H1 (cell line): ENCODE data around the gene MEGF11. TPM values are rescaled to one million over a fixed set of nuclear protein-coding genes. Genes with fewer than 3 reads are reported as not detected.

Experiments used
- CTCF ChIA-PET: fragments of 300-600 bp; sonication (Branson Sonifier 250); formaldehyde crosslinking; loops from one replicate; lab custom pipeline; 2021; ENCODE audit not compliant: partially characterized antibody; lab: Charles Lee
- POLR2A ChIA-PET: fragments of 300-600 bp; sonication (Branson Sonifier 250); formaldehyde crosslinking; loops from one replicate; lab custom pipeline; 2021; ENCODE audit warnings: inconsistent platforms; ENCODE audit not compliant: partially characterized antibody; lab: Charles Lee
- DNase-seq, 2 experiments: peaks; one replicate each; pipeline versions ENCODE4 v3.0.0 to v3.0.0-alpha.2; 2010 to 2022; ENCODE audit warnings: low spot score in 2 of 2, low read depth in 1 of 2, mixed read lengths in 1 of 2
- FAIRE-seq: peaks from 2 replicates; lab custom pipeline; 2011; peaks lifted over from hg19 to GRCh38; lab: Jason Lieb, UNC
- H2AFZ ChIP-seq: 2 replicates; pipeline ENCODE4 v1.8.1; 2012; ENCODE audit warnings: low read length, inconsistent platforms
- H2AK5ac ChIP-seq: 2 replicates; pipeline ENCODE4 v1.6.1; 2013; ENCODE audit warnings: low read depth, low read length
- H2BK120ac ChIP-seq: replicated peaks from 2 replicates; pipeline ENCODE3; 2013; ENCODE audit warnings: low read depth, low read length, inconsistent platforms
- H2BK12ac ChIP-seq: 2 replicates; pipeline ENCODE4 v1.6.1; 2013; ENCODE audit warnings: low read depth, low read length
- H2BK15ac ChIP-seq: 2 replicates; pipeline ENCODE4 v1.6.1; 2013; ENCODE audit warnings: low read length
- H2BK20ac ChIP-seq: 2 replicates; pipeline ENCODE4 v1.6.1; 2013; ENCODE audit warnings: low read length
- H2BK5ac ChIP-seq: 2 replicates; pipeline ENCODE4 v1.6.1; 2013; ENCODE audit warnings: low read depth, low read length
- H3K14ac ChIP-seq: 2 replicates; pipeline ENCODE4 v1.6.1; 2013; ENCODE audit warnings: inconsistent platforms; ENCODE audit not compliant: insufficient read length
- H3K18ac ChIP-seq: 2 replicates; pipeline ENCODE4 v1.6.1; 2013; ENCODE audit warnings: low read length; ENCODE audit errors: extremely low read depth
- H3K23ac ChIP-seq: 2 replicates; pipeline ENCODE4 v1.6.1; 2013; ENCODE audit warnings: inconsistent platforms; ENCODE audit not compliant: insufficient read length
- H3K23me2 ChIP-seq: 2 replicates; pipeline ENCODE4 v1.6.1; 2013; ENCODE audit warnings: low read depth, low read length
- H3K27ac ChIP-seq: 2 replicates; pipeline ENCODE4 v1.6.1; 2011; ENCODE audit warnings: low read depth, low read length, inconsistent platforms
- H3K27me3 ChIP-seq, 4 experiments: replicated peaks in 1 of 4; 1 replicate in 1 of 4; 2 replicates in 3 of 4; pipeline versions ENCODE4 v1.6.1 to v1.8.1; 2011 to 2013; ENCODE audit warnings: low read length in 3 of 4, mild to moderate bottlenecking in 3 of 4, inconsistent platforms in 2 of 4, mixed read lengths in 2 of 4, moderate library complexity in 1 of 4; ENCODE audit not compliant: control insufficient read depth in 3 of 4, insufficient read depth in 3 of 4; ENCODE audit errors: extremely low read depth in 1 of 4
- H3K36me3 ChIP-seq, 4 experiments: 2 replicates each; pipeline versions ENCODE4 v1.6.1 to v1.8.1; 2011 to 2013; ENCODE audit warnings: mild to moderate bottlenecking in 4 of 4, low read length in 3 of 4, moderate library complexity in 2 of 4, control low read depth in 1 of 4, inconsistent platforms in 1 of 4; ENCODE audit not compliant: insufficient read depth in 4 of 4, control insufficient read depth in 2 of 4
- H3K4ac ChIP-seq: replicated peaks from 2 replicates; pipeline ENCODE3; 2013; ENCODE audit warnings: low read length, low read depth, mixed read lengths, inconsistent platforms; ENCODE audit not compliant: insufficient read length
- H3K4me1 ChIP-seq, 4 experiments: replicated peaks in 1 of 4; 1 replicate in 1 of 4; 2 replicates in 3 of 4; pipeline versions ENCODE4 v1.6.1 to v1.8.1; 2011 to 2013; ENCODE audit warnings: low read length in 3 of 4, inconsistent platforms in 2 of 4, mixed read lengths in 1 of 4; ENCODE audit not compliant: insufficient read depth in 4 of 4, control insufficient read depth in 3 of 4
- H3K4me2 ChIP-seq, 2 experiments: 2 replicates each; pipeline versions ENCODE4 v1.6.1 to v1.8.1; 2011 to 2013; ENCODE audit warnings: low read depth in 2 of 2, low read length in 2 of 2, control low read depth in 1 of 2, inconsistent platforms in 1 of 2, mild to moderate bottlenecking in 1 of 2; ENCODE audit not compliant: insufficient read depth in 1 of 2
- H3K4me3 ChIP-seq, 4 experiments: fragments of 200-600, 300-600 bp in 1 of 4; sonication (generic), shearing (Covaris generic), sonication (Bioruptor Twin) in 1 of 4; 2 replicates each; pipeline versions ENCODE4 v1.5.1 to v1.8.1; 2011 to 2016; ENCODE audit warnings: low read length in 4 of 4, low read depth in 3 of 4, control low read depth in 2 of 4, inconsistent platforms in 2 of 4, mild to moderate bottlenecking in 2 of 4, mixed read lengths in 1 of 4, moderate library complexity in 1 of 4; ENCODE audit not compliant: insufficient read depth in 2 of 4; ENCODE audit errors: extremely low read depth in 1 of 4
- H3K56ac ChIP-seq: replicated peaks from 2 replicates; pipeline ENCODE3; 2013; ENCODE audit warnings: low read depth, mild to moderate bottlenecking, mixed read lengths, low read length, inconsistent platforms; ENCODE audit not compliant: insufficient read length
- H3K79me1 ChIP-seq: 2 replicates; pipeline ENCODE4 v1.6.1; 2013; ENCODE audit warnings: low read depth, low read length, control low read depth
- H3K79me2 ChIP-seq, 2 experiments: 2 replicates each; pipeline versions ENCODE4 v1.6.1 to v1.8.1; 2012 to 2013; ENCODE audit warnings: low read length in 2 of 2, mild to moderate bottlenecking in 2 of 2, inconsistent platforms in 1 of 2; ENCODE audit not compliant: insufficient read depth in 2 of 2, control insufficient read depth in 1 of 2
- H3K9ac ChIP-seq, 4 experiments: replicated peaks in 1 of 4; 1 replicate in 1 of 4; 2 replicates in 3 of 4; pipeline versions ENCODE4 v1.6.1 to v1.8.1; 2011 to 2013; ENCODE audit warnings: low read depth in 3 of 4, low read length in 3 of 4, control low read depth in 2 of 4, mild to moderate bottlenecking in 2 of 4, moderate library complexity in 2 of 4, inconsistent platforms in 1 of 4; ENCODE audit errors: extremely low read depth in 1 of 4
- H3K9me3 ChIP-seq, 2 experiments: 2 replicates each; pipeline versions ENCODE4 v1.6.1 to v1.8.1; 2012 to 2013; ENCODE audit warnings: mild to moderate bottlenecking in 2 of 2, moderate library complexity in 2 of 2, control low read depth in 1 of 2, inconsistent platforms in 1 of 2, low read depth in 1 of 2, low read length in 1 of 2, mixed read lengths in 1 of 2; ENCODE audit not compliant: insufficient read depth in 2 of 2
- H4K20me1 ChIP-seq, 2 experiments: replicated peaks in 1 of 2; 2 replicates each; pipeline versions ENCODE3 to v1.8.1; 2011 to 2013; ENCODE audit warnings: inconsistent platforms in 2 of 2, low read length in 2 of 2, mild to moderate bottlenecking in 1 of 2; ENCODE audit not compliant: insufficient read depth in 2 of 2, control insufficient read depth in 1 of 2
- H4K5ac ChIP-seq: 2 replicates; pipeline ENCODE4 v1.6.1; 2013; ENCODE audit warnings: low read length, low read depth, mixed read lengths, inconsistent platforms; ENCODE audit not compliant: insufficient read length
- H4K8ac ChIP-seq: 2 replicates; pipeline ENCODE4 v1.8.0; 2013; ENCODE audit warnings: mild to moderate bottlenecking, moderate library complexity, low read length, inconsistent platforms; ENCODE audit not compliant: insufficient read depth; ENCODE audit errors: extremely low read depth
- H4K91ac ChIP-seq: replicated peaks from 2 replicates; pipeline ENCODE3; 2013; ENCODE audit warnings: low read length, mixed read lengths, inconsistent platforms; ENCODE audit not compliant: insufficient read length
- CBX8 ChIP-seq: fragments of 300-800, 300-1000 bp; sonication (generic); IDR thresholded peaks from 2 replicates; pipeline ENCODE4 v1.7.1; 2016; ENCODE audit warnings: low read depth, low read length, borderline replicate concordance
- CREB1 ChIP-seq: IDR thresholded peaks from 2 replicates; pipeline ENCODE4 v1.6.1; 2012; ENCODE audit warnings: inconsistent platforms
- HDAC2 ChIP-seq, 2 experiments: fragments of 300-600 bp in 1 of 2; sonication (generic) in 1 of 2; IDR thresholded peaks; 2 replicates each; pipeline ENCODE4 v1.6.1; 2011 to 2012; ENCODE audit warnings: low read depth in 2 of 2, low read length in 2 of 2, mild to moderate bottlenecking in 2 of 2, moderate library complexity in 2 of 2, borderline replicate concordance in 1 of 2, inconsistent platforms in 1 of 2
- KDM4A ChIP-seq: IDR thresholded peaks from one replicate; pipeline ENCODE4 v1.7.1; 2012; ENCODE audit warnings: low read depth, mild to moderate bottlenecking, moderate library complexity, low read length, inconsistent platforms; ENCODE audit not compliant: severe bottlenecking
- POLR2A ChIP-seq, 2 experiments: IDR thresholded peaks; 1 replicate in 1 of 2; 2 replicates in 1 of 2; pipeline ENCODE4 v1.6.1; 2011; ENCODE audit warnings: low read depth in 2 of 2, low read length in 2 of 2, mild to moderate bottlenecking in 2 of 2; ENCODE audit errors: control extremely low read depth in 1 of 2
- RBBP5 ChIP-seq: IDR thresholded peaks from 2 replicates; pipeline ENCODE4 v1.7.1; 2012; ENCODE audit warnings: low read depth, mild to moderate bottlenecking, inconsistent platforms, low read length, moderate library complexity, borderline replicate concordance
- TAF7 ChIP-seq: optimal IDR thresholded peaks from 2 replicates; pipeline ENCODE3; 2011; ENCODE audit warnings: low read depth, mild to moderate bottlenecking, inconsistent platforms, low read length, moderate library complexity, borderline replicate concordance
- TBP ChIP-seq: IDR thresholded peaks from 2 replicates; pipeline ENCODE4 v1.6.1; 2011; ENCODE audit warnings: low read depth, low read length, improper control_type of control experiment
- USF2 ChIP-seq: IDR thresholded peaks from 2 replicates; pipeline ENCODE4 v1.6.1; 2011; ENCODE audit warnings: low read length, improper control_type of control experiment
- YY1 ChIP-seq: IDR thresholded peaks from 2 replicates; pipeline ENCODE4 v1.6.1; 2011; ENCODE audit warnings: low read depth, mild to moderate bottlenecking, low read length
- WGBS, 2 experiments: shearing (Covaris generic) in 1 of 2; methylation state at CpG; one replicate each; pipeline versions ENCODE4 v1.1.6 to v1.1.7; 2013 to 2015; ENCODE audit warnings: low lambda C conversion rate in 2 of 2, mixed read lengths in 2 of 2, inconsistent platforms in 1 of 2, low coverage in 1 of 2, missing lambda C conversion rate in 1 of 2; ENCODE audit not compliant: insufficient replicate concordance in 2 of 2, insufficient coverage in 1 of 2, insufficient read length in 1 of 2; ENCODE audit errors: extremely low coverage in 1 of 2, missing lambda C conversion rate in 1 of 2; 5-methylcytosine and 5-hydroxymethylcytosine counted together
- polyA plus RNA-seq, 7 experiments: library from polyadenylated mRNA; depleted of rRNA in 3 of 7; stranded (reverse) in 5 of 7; unstranded in 2 of 7; fragments of >200 nt in 5 of 7; fragments of 200-250 nt in 2 of 7; gene quantifications; 1 replicate in 5 of 7; 2 replicates in 1 of 7; 4 replicates in 1 of 7; pipeline versions ENCODE4 v1.2.1 to v1.2.3, GENCODE V29; 2011 to 2013; ENCODE audit warnings: missing spikeins in 2 of 7, mixed read lengths in 2 of 7
- total RNA-seq: library from RNA; stranded (reverse); fragmentation: NEBNext Ultra II Directional; extraction: Animal tissue kit (Norgen Biotek cat#: 25700); gene quantifications from 2 replicates; pipeline ENCODE4 v1.2.1, GENCODE V29; 2021

MEGF11 gene
- total and polyA plus RNA-seq, 2 of the 8 experiments (the other 6 are each of a cell fraction or from before 2014, with no cell fraction given), result 4.4 to 4.8 TPM

GRCh38 chr15:66293419-66294156, 40.0 kb upstream of the MEGF11 start, which contains the start of gene DIS3L:
Gene DIS3L (plus strand): TSS chr15:66293568. CDS start chr15:66293597, 29 bp downstream.
- H3K18ac ChIP-seq, result peak within 1 kb of the TSS; percentile 93
- H3K79me2 ChIP-seq, result peaks cover 0 to 4% of the 10 kb centered on the region in 2 experiments; a peak in 1 of 4 replicates
- WGBS, 2 experiments, result 2% methylated on average over 51 of the region's 92 CpGs; no CpG with 5 or more reads in 1 of the 2 experiments
- CTCF ChIA-PET, result no interaction called here
- H4K8ac ChIP-seq, result peak within 1 kb of the TSS; percentile 88
- peak within 1 kb of the TSS; percentile 60; the same call in 1 of the 2 replicates for H2BK12ac ChIP-seq
- H3K79me1 ChIP-seq, result no peaks in the 10 kb centered on the region; the same call in 1 of the 2 replicates
- H3K4me1 ChIP-seq, result peaks cover 6 to 12% (median 7%) of the 10 kb centered on the region in 4 experiments; a peak in 6 of 7 replicates
- DNase-seq, result peak in 1 of 2 experiments; percentile 80
- no peaks in the 10 kb centered on the region for H4K20me1 ChIP-seq
- H4K91ac ChIP-seq, result peak within 1 kb of the TSS; percentile 89
- POLR2A ChIA-PET, result interaction anchor here (0.6 to 3.4 kb wide), 15 partner anchors 8 to 423 kb away, joined by 3 to 20 read pairs (median 4); partner anchors contain the start of genes SNAPC5, TIPIN and ZWILCH
- H3K4ac ChIP-seq, result no peak within 1 kb of the TSS
- peak within 1 kb of the TSS; percentile 94; the same call in 1 of the 2 replicates for H2BK15ac ChIP-seq
- H2BK20ac ChIP-seq, result no peak within 1 kb of the TSS
- H3K23ac ChIP-seq, result no peak within 1 kb of the TSS
- FAIRE-seq, result no peak
- peak within 1 kb of the TSS; percentile 47 for H2BK120ac ChIP-seq
- no peaks in the 10 kb centered on the region for H3K36me3 ChIP-seq
- no peaks in the 10 kb centered on the region for H3K9me3 ChIP-seq
- H2BK5ac ChIP-seq, result peak within 1 kb of the TSS; percentile 79; the same call in 1 of the 2 replicates
- peak within 1 kb of the TSS; percentile 58 to 77 (median 71) for H3K9ac ChIP-seq
- H3K56ac ChIP-seq, result peak within 1 kb of the TSS; percentile 71
- H4K5ac ChIP-seq, result peak within 1 kb of the TSS; percentile 81
- peaks cover 2% of the 10 kb centered on the region; the same call in 1 of the 2 replicates for H3K23me2 ChIP-seq
- H3K27me3 ChIP-seq, result no peaks in the 10 kb centered on the region
- H3K27ac ChIP-seq, result peak within 1 kb of the TSS; percentile 65; the same call in 1 of the 2 replicates
- no peak within 1 kb of the TSS for H2AK5ac ChIP-seq
- no peak within 1 kb of the TSS for H3K14ac ChIP-seq
- H3K4me2 ChIP-seq, result peak within 1 kb of the TSS; percentile 81 to 88
- H3K4me3 ChIP-seq, result peak within 1 kb of the TSS; percentile 54 to 73 (median 60)
- H2AFZ ChIP-seq, result peak within 1 kb of the TSS; percentile 97
- peak; percentile 39 for TF ChIP-seq KDM4A
- peak; percentile 59; the same call in 1 of the 2 replicates for TF ChIP-seq RBBP5
- TF ChIP-seq POLR2A (IDR thresholded peaks at IDR 0.05; ENCODE audit: control extremely low read depth in 1 of 2, low read depth in 2 of 2, low read length in 2 of 2), result peak in 1 of 2 experiments; percentile 69
- TF ChIP-seq CBX8, result no peak
- peak; percentile 55; the same call in 1 of the 2 replicates for TF ChIP-seq YY1
- TF ChIP-seq USF2, result no peak
- TF ChIP-seq TAF7, result peak; percentile 58
- TF ChIP-seq HDAC2 (IDR thresholded peaks at IDR 0.05; ENCODE audit: borderline replicate concordance in 1 of 2, low read depth in 2 of 2, low read length in 2 of 2), result no peak
- no peak for TF ChIP-seq CREB1
- TF ChIP-seq TBP, result 0 out of 2 replicates have a peak, but pooled peaks have one; percentile 39
